Stomach (tissue), 9 donors: Measurements from ENCODE around the gene KLHL29. TPM values are rescaled to one million over a fixed set of nuclear protein-coding genes. Genes with fewer than 3 reads are reported as not detected.
A peak's percentile ranks its signal among the peaks of the same experiment; 100 is the strongest.

Experiments used
- DNase-seq, 2 donors: peaks; one replicate each; pipeline versions ENCODE4 v3.0.0 to v3.0.0-alpha.2; 2013 to 2019
- H3K27ac ChIP-seq, 5 donors: fragments of 200-600 bp in 4 of 5; sonication (generic) in 4 of 5; one replicate each; pipeline ENCODE4 v1.5.1; 2013 to 2019; ENCODE audit warnings: mild to moderate bottlenecking in 1 of 5, moderate library complexity in 1 of 5
- H3K27me3 ChIP-seq, 3 donors: fragments of 200-600 bp; sonication (generic); one replicate each; pipeline ENCODE4 v1.5.1; 2017 to 2019; ENCODE audit warnings: mixed run types in 1 of 3
- H3K36me3 ChIP-seq, 4 donors: fragments of 200-600 bp; sonication (generic); 1 replicate in 3 of 4; 2 replicates in 1 of 4; pipeline ENCODE4 v1.5.1; 2016 to 2019
- H3K4me1 ChIP-seq, 4 donors: fragments of 200-600 bp; sonication (generic); one replicate each; pipeline ENCODE4 v1.5.1; 2016 to 2019
- H3K4me3 ChIP-seq, 4 donors: fragments of 200-600 bp; sonication (generic) in 3 of 4; one replicate each; pipeline ENCODE4 v1.5.1; 2016 to 2019; ENCODE audit warnings: mild to moderate bottlenecking in 1 of 4
- H3K9me3 ChIP-seq, 4 donors: fragments of 200-600 bp; sonication (generic); one replicate each; pipeline ENCODE4 v1.5.1; 2016 to 2019
- CTCF ChIP-seq, 7 experiments: fragments of 450-650 bp in 4 of 7; fragments of 200-600 bp in 3 of 7; sonication (generic) in 3 of 7; IDR thresholded peaks; one replicate each; pipeline ENCODE4 v1.5.1; 2016 to 2019; ENCODE audit warnings: antibody characterized with exemption in 7 of 7, control low read depth in 2 of 7, mild to moderate bottlenecking in 1 of 7
- EP300 ChIP-seq: sonication (generic); formaldehyde crosslinking; IDR thresholded peaks from one replicate; pipeline ENCODE4 v1.6.1; 2017; ENCODE audit warnings: antibody characterized with exemption
- POLR2A ChIP-seq, 4 donors: fragments of 450-650 bp; IDR thresholded peaks; one replicate each; pipeline ENCODE4 v1.6.1; 2016; ENCODE audit warnings: antibody characterized with exemption in 4 of 4, control low read depth in 2 of 4, mild to moderate bottlenecking in 1 of 4, moderate library complexity in 1 of 4
- POLR2AphosphoS5 ChIP-seq, 3 donors: sonication (generic); formaldehyde crosslinking; IDR thresholded peaks; one replicate each; pipeline ENCODE4 v1.6.1; 2016; ENCODE audit warnings: antibody characterized with exemption in 3 of 3
- WGBS, 5 donors: extraction: QIAGEN DNeasy Blood & Tissue Kit in 3 of 5; methylation state at CpG; one replicate each; pipeline versions ENCODE4 v1.1.5 to v1.1.7; 2013 to 2018; 5-methylcytosine and 5-hydroxymethylcytosine counted together
- intact Hi-C: fragments of 100-400 bp; cut with DNase I; formaldehyde crosslinking; loops from one replicate; pipeline ENCODE4 v1.15.1; 2023; ENCODE audit warnings: low total_unique reads
- polyA plus RNA-seq, 3 donors: library from polyadenylated mRNA; stranded (reverse); fragments of 200-250 nt; gene quantifications; one replicate each; pipeline ENCODE4 v1.2.3, GENCODE V29; 2013
- total RNA-seq, 5 donors: library from RNA; depleted of rRNA; stranded (reverse); fragments of >200 nt; gene quantifications; one replicate each; pipeline versions ENCODE4 v1.1.0 to v1.2.3, GENCODE V29; 2014 to 2016
- donor health status: healthy with polysubstance abuse.
- donor health status: Bipolar disorder and iron deficiency.
- donor health status: healthy.

The KLHL29 gene
- total and polyA plus RNA-seq, 8 donors: under 0.01 to 6.6 (median 1.3) TPM

DNA sequence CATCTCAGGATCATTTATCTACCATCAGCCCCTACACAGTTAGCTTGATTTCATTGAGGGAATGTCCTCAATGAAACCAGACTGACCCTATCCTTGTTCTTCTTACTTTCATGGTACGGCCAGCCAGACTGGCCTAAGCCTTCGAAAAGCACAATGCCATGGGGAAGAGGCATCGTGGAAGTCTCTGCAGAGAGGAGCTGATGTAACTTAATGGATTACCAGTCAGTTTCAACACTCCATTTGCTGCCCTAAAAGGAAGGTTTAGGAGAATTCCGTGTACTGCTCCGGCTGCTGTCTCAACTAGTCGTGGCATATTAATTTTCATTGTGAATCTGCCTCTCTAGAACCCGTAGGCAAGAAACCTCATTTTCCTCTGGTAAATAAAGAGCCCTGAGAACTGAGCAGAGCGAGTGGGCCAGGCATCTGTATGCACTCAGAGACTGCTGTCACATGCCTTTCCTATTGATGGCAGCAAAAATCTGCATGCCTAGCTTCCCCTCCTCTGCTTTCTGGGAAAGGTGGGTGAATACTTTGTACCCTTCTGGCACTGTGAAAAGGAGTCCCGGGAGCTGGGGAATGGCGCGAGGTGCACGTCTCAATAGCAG, 184.9 kb downstream of the KLHL29 start:
- no peak overlapping the region for H3K4me3 ChIP-seq
- TF ChIP-seq EP300: no peak
- peak in 2 of 3 donors; percentile 20 to 47 for TF ChIP-seq POLR2AphosphoS5 (IDR thresholded peaks at IDR 0.05)
- TF ChIP-seq POLR2A (IDR thresholded peaks at IDR 0.05): no peak
- TF ChIP-seq CTCF (IDR thresholded peaks at IDR 0.05): no peak
- H3K27me3 ChIP-seq: no peaks in the 10 kb centered on the region
- H3K9me3 ChIP-seq: no peaks in the 10 kb centered on the region
- no peak for DNase-seq
- H3K4me1 ChIP-seq: peaks cover 0 to 58% (median 14%) of the 10 kb centered on the region in 4 donors
- no peaks in the 10 kb centered on the region for H3K36me3 ChIP-seq
- H3K27ac ChIP-seq: peak overlapping the region in 4 of 5 donors; percentile 14 to 88 (median 57)
- 73 to 83% (median 79%) methylated on average over 12 of the region's 12 CpGs for WGBS, 5 donors
- intact Hi-C loops: no loop called here

DNA sequence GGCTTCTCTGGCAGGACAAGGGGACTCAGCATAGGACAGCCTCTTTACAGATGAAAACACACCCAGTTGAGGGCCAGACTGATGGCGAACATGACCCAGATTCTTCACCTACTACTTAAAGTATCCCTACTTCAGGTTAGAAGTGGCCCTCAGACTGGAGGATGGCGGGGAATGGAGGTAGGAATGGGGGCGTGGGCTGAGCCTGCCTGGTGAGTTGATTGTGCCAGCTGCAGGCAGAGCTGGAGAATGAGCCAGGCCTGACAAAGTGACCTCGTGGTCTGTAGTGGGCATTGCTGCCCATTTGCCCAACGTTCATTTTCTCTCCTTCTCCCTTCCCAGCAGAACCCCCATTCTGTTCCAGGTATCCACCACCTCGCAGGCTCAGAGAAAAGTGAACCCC, 186.1 kb downstream of the KLHL29 start:
- Histone ChIP-seq H3K4me3 (no peak overlapping the region), H3K4me1 (peaks cover 0 to 46% (median 9%) of the 10 kb centered on the region in 4 donors), H3K36me3 (no peaks in the 10 kb centered on the region), H3K27ac (peak overlapping the region in 2 of 5 donors; percentile 56 to 88), H3K9me3 (no peaks in the 10 kb centered on the region), H3K27me3 (no peaks in the 10 kb centered on the region)
- no peak for DNase-seq
- 80 to 86% (median 85%) methylated on average over 4 to 6 of the region's 6 CpGs for WGBS, 5 donors
- intact Hi-C loops: no loop called here
- TF ChIP-seq POLR2A (IDR thresholded peaks at IDR 0.05) (no peak), EP300 (no peak), CTCF (IDR thresholded peaks at IDR 0.05) (no peak), POLR2AphosphoS5 (IDR thresholded peaks at IDR 0.05) (no peak)

GRCh38 chr2:23571527-23572282, 186.7 kb downstream of the KLHL29 start:
- 74 to 84% (median 77%) methylated on average over 12 of the region's 12 CpGs for WGBS, 5 donors
- H3K27ac ChIP-seq: peak overlapping the region in 2 of 5 donors; percentile 56 to 88
- H3K27me3 ChIP-seq: no peaks in the 10 kb centered on the region
- no peaks in the 10 kb centered on the region for H3K9me3 ChIP-seq
- H3K36me3 ChIP-seq: no peaks in the 10 kb centered on the region
- no peak overlapping the region for H3K4me3 ChIP-seq
- no peak for DNase-seq
- peaks cover 0 to 44% (median 9%) of the 10 kb centered on the region in 4 donors for H3K4me1 ChIP-seq
- no peak for TF ChIP-seq CTCF (IDR thresholded peaks at IDR 0.05)
- no peak for TF ChIP-seq POLR2AphosphoS5 (IDR thresholded peaks at IDR 0.05)
- no peak for TF ChIP-seq EP300
- TF ChIP-seq POLR2A (IDR thresholded peaks at IDR 0.05): no peak
- intact Hi-C loops: no loop called here

DNA sequence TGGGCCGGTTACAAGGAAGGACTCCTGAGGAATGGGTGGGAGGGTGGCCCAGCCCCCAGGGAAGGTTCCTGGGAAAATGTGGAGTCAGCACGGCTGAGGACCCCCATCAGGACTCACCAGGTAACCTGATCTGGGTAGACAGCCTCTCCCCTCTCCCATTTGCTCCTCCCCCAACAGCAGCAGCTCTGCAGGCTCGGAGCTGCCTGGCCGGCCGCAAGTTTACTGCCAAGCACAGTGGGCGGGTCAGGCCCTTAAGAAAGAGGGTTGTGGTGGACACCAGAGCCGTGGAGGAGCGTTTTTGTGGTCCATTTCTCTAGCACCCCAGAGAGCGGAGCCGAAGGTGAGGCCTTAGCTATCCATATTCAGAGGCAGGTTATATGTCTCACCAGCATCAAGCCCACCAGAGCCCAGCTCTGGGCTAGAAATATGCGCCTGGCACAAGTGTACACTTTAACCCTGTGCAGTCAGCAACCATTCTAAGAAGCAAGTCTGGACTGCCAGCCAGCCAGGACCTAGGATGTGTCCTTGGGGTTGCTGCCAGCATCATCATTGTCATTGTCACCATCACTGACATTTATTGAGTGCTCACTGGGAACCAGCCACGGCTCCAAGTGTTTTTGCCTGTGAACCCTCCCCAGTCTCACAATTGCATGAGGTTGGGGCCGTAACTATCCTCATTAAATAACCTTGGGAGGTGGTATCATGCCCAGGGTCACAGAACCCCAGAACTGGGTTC, 190.1 kb downstream of the KLHL29 start:
- WGBS, 5 donors: 53 to 73% (median 56%) methylated on average over 12 to 13 of the region's 13 CpGs
- Histone ChIP-seq H3K27ac (peak overlapping the region in 1 of 5 donors; percentile 42), H3K36me3 (no peaks in the 10 kb centered on the region), H3K9me3 (no peaks in the 10 kb centered on the region), H3K4me3 (no peak overlapping the region), H3K27me3 (no peaks in the 10 kb centered on the region), H3K4me1 (peaks cover 0 to 19% (median under 1%) of the 10 kb centered on the region in 4 donors)
- no peak for DNase-seq
- intact Hi-C loops: no loop called here
- TF ChIP-seq POLR2A (IDR thresholded peaks at IDR 0.05) (no peak), POLR2AphosphoS5 (IDR thresholded peaks at IDR 0.05) (no peak), EP300 (no peak)
